Endothelial cell of umbilical vein (primary cell): ENCODE data around the gene CDC16. TPM values are rescaled to one million over a fixed set of nuclear protein-coding genes. Genes with fewer than 3 reads are reported as not detected.

Source experiments
- BruUV-seq: library from RNA; stranded (reverse); fragments of 400-500 nt; replicated peaks from 2 replicates; lab custom pipeline; 2021; lab: Mats Ljungman, UMichigan
- CTCF ChIA-PET: fragments of 300-600, 350-600 bp; sonication (Branson Sonifier 250); formaldehyde crosslinking; loops from one replicate; lab custom pipeline; 2021; ENCODE audit warnings: antibody characterized with exemption, inconsistent platforms; lab: Charles Lee
- POLR2A ChIA-PET: fragments of 300-600, 350-600 bp; sonication (Branson Sonifier 250); formaldehyde crosslinking; loops from one replicate; lab custom pipeline; 2021; ENCODE audit warnings: antibody characterized with exemption, inconsistent platforms; lab: Charles Lee
- DNase-seq: peaks from one replicate; pipeline ENCODE4 v3.0.0-alpha.2; 2011; ENCODE audit warnings: low read depth, low spot score
- FAIRE-seq: peaks from 2 replicates; lab custom pipeline; 2011; peaks lifted over from hg19 to GRCh38; lab: Jason Lieb, UNC
- H2AFZ ChIP-seq: 2 replicates; pipeline ENCODE4 v1.6.0; 2012; ENCODE audit warnings: low read depth, low read length, control low read depth, inconsistent platforms
- H3K27ac ChIP-seq: 2 replicates; pipeline ENCODE4 v1.5.1; 2011; ENCODE audit warnings: low read depth, mild to moderate bottlenecking, control low read depth, low read length, moderate library complexity; ENCODE audit not compliant: insufficient read depth
- H3K27me3 ChIP-seq, 2 experiments: 2 replicates each; pipeline versions ENCODE4 v1.6.0 to v1.6.1; 2011; ENCODE audit warnings: low read length in 2 of 2, mixed read lengths in 1 of 2; ENCODE audit not compliant: control insufficient read depth in 2 of 2, insufficient read depth in 2 of 2
- H3K36me3 ChIP-seq, 2 experiments: 2 replicates in 1 of 2; 3 replicates in 1 of 2; pipeline ENCODE4 v1.5.1; 2011; ENCODE audit warnings: low read length in 2 of 2, mild to moderate bottlenecking in 1 of 2, moderate library complexity in 1 of 2; ENCODE audit not compliant: control insufficient read depth in 2 of 2, insufficient read depth in 2 of 2; ENCODE audit errors: extremely low read depth in 1 of 2
- H3K4me1 ChIP-seq: 3 replicates; pipeline ENCODE4 v1.5.1; 2011; ENCODE audit warnings: mild to moderate bottlenecking, low read length; ENCODE audit not compliant: control insufficient read depth, insufficient read depth; ENCODE audit errors: extremely low read depth
- H3K4me2 ChIP-seq: 2 replicates; pipeline ENCODE4 v1.6.1; 2011; ENCODE audit warnings: low read length, control low read depth, mixed read lengths; ENCODE audit not compliant: insufficient read depth
- H3K4me3 ChIP-seq, 3 experiments: fragments of 200-600 bp in 1 of 3; sonication (generic), shearing (Covaris generic) in 1 of 3; replicated peaks in 1 of 3; 2 replicates each; pipeline ENCODE4 v1.5.1; 2011 to 2016; ENCODE audit warnings: control low read depth in 3 of 3, low read length in 3 of 3, mild to moderate bottlenecking in 2 of 3, inconsistent platforms in 1 of 3, low read depth in 1 of 3, moderate library complexity in 1 of 3; ENCODE audit not compliant: insufficient read depth in 1 of 3
- H3K79me2 ChIP-seq: 2 replicates; pipeline ENCODE4 v1.6.0; 2012; ENCODE audit warnings: low read length, inconsistent platforms; ENCODE audit not compliant: control insufficient read depth, insufficient read depth
- H3K9ac ChIP-seq: replicated peaks from 2 replicates; pipeline ENCODE3; 2011; ENCODE audit warnings: low read length, control low read depth; ENCODE audit not compliant: insufficient read depth; ENCODE audit errors: extremely low read depth
- H3K9me1 ChIP-seq: replicated peaks from 3 replicates; pipeline ENCODE4 v1.6.0; 2011; ENCODE audit warnings: mild to moderate bottlenecking, low read length; ENCODE audit not compliant: control insufficient read depth, insufficient read depth; ENCODE audit errors: extremely low read depth
- H3K9me3 ChIP-seq: replicated peaks from 2 replicates; pipeline ENCODE4 v1.5.1; 2012; ENCODE audit warnings: low read length, inconsistent platforms; ENCODE audit not compliant: control insufficient read depth, insufficient read depth
- H4K20me1 ChIP-seq: replicated peaks from 2 replicates; pipeline ENCODE3; 2011; ENCODE audit warnings: mild to moderate bottlenecking, low read length; ENCODE audit not compliant: control insufficient read depth, insufficient read depth; ENCODE audit errors: extremely low read depth
- CTCF ChIP-seq, 2 donors: IDR thresholded peaks; 1 replicate in 1 of 2; 2 replicates in 1 of 2; pipeline ENCODE4 v1.5.1; 2011; ENCODE audit warnings: low read length in 2 of 2, mild to moderate bottlenecking in 2 of 2, moderate library complexity in 2 of 2, control low read depth in 1 of 2, inconsistent platforms in 1 of 2, low read depth in 1 of 2; ENCODE audit not compliant: insufficient read depth in 1 of 2; ENCODE audit errors: extremely low read depth in 1 of 2
- EZH2 ChIP-seq: IDR thresholded peaks from 2 replicates; pipeline ENCODE4 v1.6.1; 2012; ENCODE audit warnings: borderline replicate concordance, low read depth, mild to moderate bottlenecking, moderate library complexity, low read length, inconsistent platforms; ENCODE audit not compliant: severe bottlenecking
- FOS ChIP-seq: IDR thresholded peaks from 2 replicates; pipeline ENCODE4 v1.6.1; 2011; ENCODE audit warnings: mild to moderate bottlenecking, low read length, moderate library complexity, borderline replicate concordance; ENCODE audit not compliant: insufficient read depth
- GATA2 ChIP-seq: IDR thresholded peaks from 2 replicates; pipeline ENCODE4 v1.7.0; 2011; ENCODE audit warnings: low read depth, mild to moderate bottlenecking, moderate library complexity, mixed read lengths, low read length; ENCODE audit not compliant: insufficient read length, insufficient read depth
- JUN ChIP-seq: IDR thresholded peaks from 2 replicates; pipeline ENCODE4 v1.6.1; 2011; ENCODE audit warnings: borderline replicate concordance, low read depth; ENCODE audit not compliant: insufficient read length, insufficient read depth
- MAX ChIP-seq: IDR thresholded peaks from 2 replicates; pipeline ENCODE4 v1.6.1; 2011; ENCODE audit not compliant: insufficient read depth, insufficient read length
- MYC ChIP-seq: IDR thresholded peaks from one replicate; pipeline ENCODE4 v1.6.1; 2011; ENCODE audit warnings: mild to moderate bottlenecking, low read depth, low read length
- POLR2A ChIP-seq: IDR thresholded peaks from 2 replicates; pipeline ENCODE4 v1.6.1; 2012; ENCODE audit warnings: low read depth, mild to moderate bottlenecking, control low read depth, low read length
- POLR2AphosphoS5 ChIP-seq: IDR thresholded peaks from 2 replicates; pipeline ENCODE4 v1.6.1; 2012; ENCODE audit warnings: low read depth, mild to moderate bottlenecking, control low read depth, low read length, moderate library complexity; ENCODE audit not compliant: insufficient read depth
- dilution Hi-C: fragments of 300-500 bp; cut with MboI; formaldehyde crosslinking; loops from one replicate; pipeline ENCODE4 v1.15.0; 2019; ENCODE audit warnings: low sequenced_read_pairs; ENCODE audit not compliant: extremely low pct_ligation_motif_present
- intact Hi-C: fragments of 100-400 bp; cut with micrococcal nuclease; formaldehyde crosslinking; loops from one replicate; pipeline ENCODE4 v1.10.0; 2022
- polyA plus RNA-seq, 4 experiments: library from polyadenylated mRNA; depleted of rRNA in 3 of 4; stranded (reverse) in 3 of 4; unstranded in 1 of 4; fragments of >200 nt; gene quantifications; 2 replicates each; pipeline versions ENCODE4 v1.2.1 to v1.2.3, GENCODE V29; 2011 to 2012; ENCODE audit warnings: missing spikeins in 1 of 4
- total RNA-seq: library from RNA; stranded (reverse); gene quantifications from 2 replicates; pipeline ENCODE4 v1.2.3, GENCODE V29; 2021

The CDC16 gene
- total and polyA plus RNA-seq, 2 donors (not counting 3 experiments of a cell fraction or from before 2014, with no cell fraction given): 41.6 to 83.3 TPM

- Histone ChIP-seq H2AFZ (no peak overlapping the region), H3K9me1 (no peaks in the 10 kb centered on the region), H3K27me3 (no peaks in the 10 kb centered on the region), H3K4me1 (no peaks in the 10 kb centered on the region), H3K9ac (no peak overlapping the region), H3K36me3 (peaks cover 14 to 26% of the 10 kb centered on the region in 2 experiments), H3K4me3 (no peak overlapping the region), H3K4me2 (no peak overlapping the region), H4K20me1 (no peaks in the 10 kb centered on the region), H3K79me2 (peaks cover 1% of the 10 kb centered on the region), H3K27ac (no peak overlapping the region), H3K9me3 (no peaks in the 10 kb centered on the region)
- POLR2A ChIA-PET: no interaction called here
- intact Hi-C loops: no loop called here
- dilution Hi-C loops: no loop called here
- TF ChIP-seq FOS: no peak
- no peak for TF ChIP-seq POLR2AphosphoS5
- no peak for TF ChIP-seq JUN
- no peak for TF ChIP-seq MAX
- TF ChIP-seq MYC: no peak
- no peak for TF ChIP-seq CTCF (IDR thresholded peaks at IDR 0.05; ENCODE audit: extremely low read depth in 1 of 2, insufficient read depth in 1 of 2, low read depth in 1 of 2, low read length in 2 of 2)
- TF ChIP-seq EZH2: no peak
- no peak for TF ChIP-seq POLR2A
- no peak for TF ChIP-seq GATA2
- FAIRE-seq: no peak
- no TSS peak for BruUV-seq
- DNase-seq: no peak
- CTCF ChIA-PET: no interaction called here
Observed at GRCh38 chr13:114298866-114299265, 64.2 kb downstream of the CDC16 start.
